Neuronal stem cell (in vitro differentiated cells): ENCODE results near the gene KRTAP5-2.

Experiments used
- DNase-seq: peaks from one replicate; pipeline ENCODE4 v3.0.0-alpha.2; 2013; ENCODE audit warnings: low spot score
- H2AFZ ChIP-seq: one replicate; pipeline ENCODE4 v1.6.1; 2013; ENCODE audit warnings: mild to moderate bottlenecking, low read length, inconsistent platforms
- H2AK5ac ChIP-seq: 2 replicates; pipeline ENCODE4 v1.6.1; 2013; ENCODE audit warnings: low read depth, mild to moderate bottlenecking, inconsistent platforms, low read length, moderate library complexity, mixed read lengths
- H2BK120ac ChIP-seq: 2 replicates; pipeline ENCODE4 v1.6.1; 2013; ENCODE audit warnings: low read depth, mild to moderate bottlenecking, inconsistent platforms, low read length, moderate library complexity, mixed read lengths
- H2BK12ac ChIP-seq: one replicate; pipeline ENCODE4 v1.6.1; 2013; ENCODE audit warnings: low read length, inconsistent platforms
- H2BK15ac ChIP-seq: 2 replicates; pipeline ENCODE4 v1.6.1; 2013; ENCODE audit warnings: mild to moderate bottlenecking, low read length, inconsistent platforms, mixed read lengths
- H2BK5ac ChIP-seq: one replicate; pipeline ENCODE4 v1.6.1; 2013; ENCODE audit warnings: inconsistent platforms, mild to moderate bottlenecking, low read length, moderate library complexity
- H3K14ac ChIP-seq: one replicate; pipeline ENCODE4 v1.6.1; 2013; ENCODE audit warnings: low read length, inconsistent platforms
- H3K18ac ChIP-seq: 2 replicates; pipeline ENCODE4 v1.6.1; 2013; ENCODE audit warnings: low read length, inconsistent platforms
- H3K23ac ChIP-seq: 2 replicates; pipeline ENCODE4 v1.6.1; 2013; ENCODE audit warnings: low read depth, mild to moderate bottlenecking, mixed read lengths, low read length, inconsistent platforms; ENCODE audit not compliant: poor library complexity
- H3K27ac ChIP-seq: replicated peaks from 3 replicates; pipeline ENCODE4 v1.5.1; 2013; ENCODE audit warnings: low read length, inconsistent platforms
- H3K27me3 ChIP-seq, 3 experiments: 2 replicates each; pipeline ENCODE4 v1.6.1; 2013; ENCODE audit warnings: low read length in 3 of 3, mild to moderate bottlenecking in 2 of 3, inconsistent platforms in 1 of 3, low read depth in 1 of 3, mixed read lengths in 1 of 3, moderate library complexity in 1 of 3; ENCODE audit not compliant: control insufficient read depth in 3 of 3, insufficient read depth in 3 of 3
- H3K36me3 ChIP-seq, 2 donors: replicated peaks in 1 of 2; 2 replicates each; pipeline ENCODE4 v1.6.1; 2013; ENCODE audit warnings: low read length in 2 of 2; ENCODE audit not compliant: control insufficient read depth in 2 of 2, insufficient read depth in 2 of 2
- H3K4ac ChIP-seq: 2 replicates; pipeline ENCODE4 v1.6.1; 2013; ENCODE audit warnings: inconsistent platforms, mild to moderate bottlenecking, low read length, moderate library complexity
- H3K4me1 ChIP-seq, 2 donors: 1 replicate in 1 of 2; 2 replicates in 1 of 2; pipeline ENCODE4 v1.6.1; 2013; ENCODE audit warnings: low read length in 2 of 2, low read depth in 1 of 2; ENCODE audit not compliant: control insufficient read depth in 2 of 2, insufficient read depth in 1 of 2
- H3K4me2 ChIP-seq: one replicate; pipeline ENCODE4 v1.6.1; 2013; ENCODE audit warnings: mild to moderate bottlenecking, low read length, inconsistent platforms; ENCODE audit not compliant: insufficient read depth, poor library complexity, severe bottlenecking
- H3K4me3 ChIP-seq, 2 donors: 2 replicates each; pipeline ENCODE4 v1.5.1; 2013; ENCODE audit warnings: low read length in 2 of 2, mild to moderate bottlenecking in 2 of 2, inconsistent platforms in 1 of 2, moderate library complexity in 1 of 2
- H3K79me1 ChIP-seq: one replicate; pipeline ENCODE4 v1.6.1; 2013; ENCODE audit warnings: low read depth, mild to moderate bottlenecking, inconsistent platforms, low read length, moderate library complexity
- H3K9ac ChIP-seq: one replicate; pipeline ENCODE4 v1.6.1; 2013; ENCODE audit warnings: mild to moderate bottlenecking, low read depth, low read length, inconsistent platforms; ENCODE audit not compliant: poor library complexity
- H3K9me3 ChIP-seq, 2 donors: replicated peaks in 1 of 2; 2 replicates each; pipeline versions ENCODE3 to v1.6.1; 2013; ENCODE audit warnings: low read length in 2 of 2, mild to moderate bottlenecking in 2 of 2, inconsistent platforms in 1 of 2, low read depth in 1 of 2, mixed read lengths in 1 of 2, moderate library complexity in 1 of 2; ENCODE audit not compliant: control insufficient read depth in 2 of 2, insufficient read depth in 1 of 2
- H4K8ac ChIP-seq: one replicate; pipeline ENCODE4 v1.6.1; 2013; ENCODE audit warnings: low read depth, mild to moderate bottlenecking, inconsistent platforms, low read length, moderate library complexity
- H4K91ac ChIP-seq: one replicate; pipeline ENCODE4 v1.6.1; 2013; ENCODE audit warnings: low read length, low read depth, mild to moderate bottlenecking, inconsistent platforms; ENCODE audit not compliant: poor library complexity
- WGBS, 2 donors: extraction: QIAGEN DNeasy Blood & Tissue Kit; methylation state at CpG; one replicate each; pipeline ENCODE4 v1.1.7; 2013; ENCODE audit warnings: missing lambda C conversion rate in 2 of 2, mixed read lengths in 1 of 2; ENCODE audit not compliant: insufficient read length in 2 of 2, insufficient replicate concordance in 1 of 2; ENCODE audit errors: extremely low coverage in 2 of 2; 5-methylcytosine and 5-hydroxymethylcytosine counted together

Gene KRTAP5-2

DNA sequence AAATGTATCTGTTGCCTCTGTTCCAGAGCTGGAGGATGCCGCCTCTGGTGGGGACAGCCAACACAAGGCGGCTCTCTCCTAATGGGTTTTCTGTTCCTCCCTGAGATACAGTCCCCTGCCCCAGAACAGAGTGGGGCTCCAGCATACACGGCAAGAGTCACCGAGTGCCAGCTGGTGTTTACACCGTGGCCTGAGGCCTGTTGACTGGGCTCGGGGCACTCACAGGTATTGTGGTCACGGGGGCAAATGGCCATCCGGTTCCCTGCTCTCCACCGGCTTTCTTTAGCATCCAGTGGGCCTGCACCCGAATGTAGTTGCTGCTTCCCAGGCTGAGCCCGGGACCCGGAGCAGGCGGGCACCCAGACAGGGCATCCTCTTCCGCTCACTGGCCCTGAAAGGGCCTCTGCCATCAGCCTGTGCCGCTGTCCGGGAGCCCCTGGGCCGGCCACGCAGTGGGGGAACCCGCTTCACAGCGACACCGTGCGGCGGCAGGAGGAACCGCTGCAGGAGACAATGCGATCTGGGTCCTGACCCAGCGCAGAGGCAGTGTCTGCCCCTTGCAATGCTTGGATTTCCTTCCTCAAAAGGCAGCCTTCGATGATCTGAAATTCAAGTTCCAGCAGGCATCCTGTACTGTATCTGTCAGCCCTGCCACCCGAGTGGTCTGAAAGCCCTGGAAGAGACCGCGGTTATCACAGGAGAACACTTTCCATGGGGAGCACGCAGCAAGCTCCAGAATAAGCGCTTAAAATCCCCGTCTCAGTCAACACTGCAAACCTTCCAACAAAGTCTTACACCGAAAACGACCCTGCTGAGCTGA lies 30.6 kb upstream of the KRTAP5-2 start:
- Histone ChIP-seq H3K4ac (no peak overlapping the region), H2BK15ac (no peak overlapping the region), H3K23ac (no peak overlapping the region), H4K8ac (no peak overlapping the region), H3K9ac (no peak overlapping the region), H3K4me2 (no peak overlapping the region), H2BK120ac (no peak overlapping the region), H3K18ac (peak overlapping the region; percentile 55), H2BK5ac (no peak overlapping the region), H2AK5ac (peak overlapping the region; percentile 23), H2AFZ (peak overlapping the region; percentile 75), H3K27me3 (peaks cover 0 to 48% (median 0%) of the 10 kb centered on the region in 3 experiments), H2BK12ac (no peak overlapping the region), H3K4me1 (peaks cover 0 to 2% of the 10 kb centered on the region in 2 donors), H4K91ac (no peak overlapping the region), H3K27ac (no peak overlapping the region), H3K36me3 (no peaks in the 10 kb centered on the region), H3K79me1 (no peaks in the 10 kb centered on the region), H3K4me3 (no peak overlapping the region), H3K14ac (no peak overlapping the region), H3K9me3 (no peaks in the 10 kb centered on the region)
- peak; percentile 64 for DNase-seq
- no CpG with 5 or more reads among the region's 35 CpGs for WGBS, 2 donors

- no peak overlapping the region for H2AFZ ChIP-seq
- peaks cover 0 to 32% (median 0%) of the 10 kb centered on the region in 3 experiments for H3K27me3 ChIP-seq
- no peaks in the 10 kb centered on the region for H3K9me3 ChIP-seq
- no peak overlapping the region for H2BK15ac ChIP-seq
- no peak for DNase-seq
- H3K14ac ChIP-seq: no peak overlapping the region
- no peaks in the 10 kb centered on the region for H3K36me3 ChIP-seq
- no CpG with 5 or more reads among the region's 13 CpGs for WGBS, 2 donors
- no peak overlapping the region for H3K4ac ChIP-seq
- H3K4me1 ChIP-seq: peaks cover 0 to 2% of the 10 kb centered on the region in 2 donors
- H4K8ac ChIP-seq: no peak overlapping the region
- H3K79me1 ChIP-seq: no peaks in the 10 kb centered on the region
- no peak overlapping the region for H2BK12ac ChIP-seq
- no peak overlapping the region for H2BK120ac ChIP-seq
- H3K4me2 ChIP-seq: no peak overlapping the region
- H2AK5ac ChIP-seq: peak overlapping the region; percentile 10
- H2BK5ac ChIP-seq: no peak overlapping the region
- H3K27ac ChIP-seq: no peak overlapping the region
- H3K23ac ChIP-seq: no peak overlapping the region
- peak overlapping the region; percentile 46 for H3K18ac ChIP-seq
- H3K4me3 ChIP-seq: no peak overlapping the region
- no peak overlapping the region for H4K91ac ChIP-seq
- no peak overlapping the region for H3K9ac ChIP-seq
Measured at GRCh38 chr11:1625541-1625940, 27.4 kb upstream of the KRTAP5-2 start.

DNA sequence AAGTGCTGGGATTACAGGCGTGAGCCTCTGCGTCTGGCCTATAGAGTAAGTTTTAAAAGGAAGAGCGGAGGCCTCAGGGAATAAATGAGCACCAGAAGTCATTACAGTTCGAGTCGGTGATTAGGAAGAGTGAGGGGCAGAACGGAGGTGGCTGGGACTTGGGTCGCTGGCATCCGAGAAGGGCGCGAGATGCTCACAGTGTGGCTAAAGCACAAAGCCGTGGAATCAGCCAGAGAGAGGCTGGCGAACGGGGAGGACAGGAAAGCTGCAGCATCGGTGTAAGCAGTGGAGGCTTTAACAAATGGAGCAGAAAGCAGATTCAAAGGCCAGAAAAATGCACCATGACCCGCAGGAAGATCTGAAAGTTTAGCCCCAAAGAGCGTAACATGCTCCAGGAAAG lies 26.5 kb upstream of the KRTAP5-2 start:
- WGBS, 2 donors: no CpG with 5 or more reads among the region's 16 CpGs
- H3K23ac ChIP-seq: no peak overlapping the region

DNA sequence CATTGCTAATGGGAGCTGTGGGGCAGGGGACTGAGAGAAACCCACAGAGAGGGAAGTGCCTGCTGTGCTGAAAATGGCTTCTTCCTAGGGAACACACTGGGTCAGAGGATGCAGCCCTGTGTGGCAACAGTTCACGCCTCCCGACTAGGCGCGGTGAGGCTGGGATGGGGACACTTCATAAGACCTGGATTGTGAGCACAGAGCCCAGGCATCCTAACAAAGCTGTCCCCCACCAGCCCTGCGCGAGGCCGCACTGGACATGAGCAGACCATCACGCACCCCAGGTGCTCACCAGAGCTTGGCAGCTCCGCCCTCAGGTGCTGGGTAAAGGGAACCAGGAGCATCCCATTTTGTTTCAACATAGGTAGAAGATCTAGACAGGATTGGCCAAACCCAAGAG lies 25.6 kb upstream of the KRTAP5-2 start:
- DNase-seq: no peak
- Histone ChIP-seq H3K4me1 (peaks cover 0 to 2% of the 10 kb centered on the region in 2 donors), H2AFZ (no peak overlapping the region), H3K36me3 (no peaks in the 10 kb centered on the region), H3K4me2 (no peak overlapping the region), H3K4me3 (peak overlapping the region in 1 of 2 donors; percentile 46), H3K9ac (no peak overlapping the region), H3K79me1 (no peaks in the 10 kb centered on the region), H2AK5ac (peak overlapping the region; percentile 37), H3K14ac (peak overlapping the region; percentile 97), H3K9me3 (no peaks in the 10 kb centered on the region), H3K27ac (no peak overlapping the region), H2BK120ac (no peak overlapping the region), H2BK5ac (no peak overlapping the region), H3K4ac (no peak overlapping the region), H4K8ac (peak overlapping the region; percentile 65), H2BK15ac (peak overlapping the region; percentile 75), H3K23ac (no peak overlapping the region), H3K18ac (no peak overlapping the region), H2BK12ac (peak overlapping the region; percentile 41), H4K91ac (peak overlapping the region; percentile 72), H3K27me3 (peaks cover 0 to 28% (median 0%) of the 10 kb centered on the region in 3 experiments)
- WGBS, 2 donors: no CpG with 5 or more reads among the region's 9 CpGs

More for the DNA sequence above, 26.5 kb upstream of the KRTAP5-2 start:
- Histone ChIP-seq H2BK15ac (no peak overlapping the region), H2BK12ac (no peak overlapping the region), H3K27ac (no peak overlapping the region), H3K27me3 (peaks cover 0 to 28% (median 0%) of the 10 kb centered on the region in 3 experiments), H3K4me2 (no peak overlapping the region), H3K4me1 (peaks cover 0 to 2% of the 10 kb centered on the region in 2 donors), H3K36me3 (no peaks in the 10 kb centered on the region), H3K79me1 (no peaks in the 10 kb centered on the region), H2BK120ac (no peak overlapping the region), H3K4ac (no peak overlapping the region), H3K9ac (no peak overlapping the region), H2BK5ac (no peak overlapping the region), H4K91ac (no peak overlapping the region), H3K14ac (no peak overlapping the region), H3K18ac (no peak overlapping the region), H3K4me3 (no peak overlapping the region), H2AK5ac (no peak overlapping the region), H4K8ac (no peak overlapping the region), H3K9me3 (no peaks in the 10 kb centered on the region), H2AFZ (no peak overlapping the region)
- no peak for DNase-seq
